K562 (cell line): ENCODE measurements around the gene EVPL. TPM values are rescaled to one million over a fixed set of nuclear protein-coding genes. Genes with fewer than 3 reads are reported as not detected.

Source experiments
- C11orf30 ChIP-seq: fragments of 450-650 bp; IDR thresholded peaks from 2 replicates; pipeline ENCODE4 v1.6.1; 2016; ENCODE audit warnings: low read depth, mild to moderate bottlenecking
- FOXM1 ChIP-seq, 2 experiments: fragments of 450-650 bp in 1 of 2; sonication (generic) in 1 of 2; formaldehyde crosslinking in 1 of 2; IDR thresholded peaks; 2 replicates each; pipeline versions ENCODE4 v1.6.1 to v1.9.0; 2017 to 2022; ENCODE audit warnings: low read depth in 2 of 2, mild to moderate bottlenecking in 2 of 2, missing genetic modification reagents in 1 of 2, moderate library complexity in 1 of 2
- MGA ChIP-seq: fragments of 450-650 bp; IDR thresholded peaks from 2 replicates; pipeline ENCODE4 v1.6.1; 2016; ENCODE audit warnings: mild to moderate bottlenecking, moderate library complexity
- polyA plus RNA-seq, 8 experiments: library from polyadenylated mRNA; depleted of rRNA in 4 of 8; stranded (reverse) in 5 of 8; unstranded in 3 of 8; fragments of >200 nt; fragmentation: Nextera tagmentation in 2 of 8; fragmentation: Illumina TruSeq in 1 of 8; extraction: Ambion mirVana in 2 of 8; extraction: Trizol in 1 of 8; gene quantifications; 2 replicates each; pipeline versions ENCODE4 v1.2.1 to v1.2.3, GENCODE V29; 2011 to 2014; ENCODE audit warnings: inconsistent platforms in 1 of 8, missing spikeins in 1 of 8
- total RNA-seq, 7 experiments: library from RNA; depleted of rRNA in 6 of 7; stranded (reverse); fragments of >200 nt in 6 of 7; fragmentation: Illumina TruSeq in 2 of 7; extraction: Trizol in 2 of 7; gene quantifications; 2 replicates each; pipeline versions ENCODE4 v1.2.1 to v1.2.3, GENCODE V29; 2011 to 2021; ENCODE audit warnings: low replicate concordance in 1 of 7

The EVPL gene
- total and polyA plus RNA-seq, 9 of the 15 experiments (the other 6 are each of a cell fraction or from before 2014, with no cell fraction given) = 0.08 to 0.18 (median 0.16) TPM; not detected in 5

- TF ChIP-seq MGA (no peak), C11orf30 (no peak), FOXM1 (IDR thresholded peaks at IDR 0.05; ENCODE audit: low read depth) (no peak), FOXM1 (CRISPR knock-in tag; IDR thresholded peaks at IDR 0.05; ENCODE audit: low read depth) (no peak)
These were observed 7.6 kb upstream of the EVPL start (continued) for GRCh38 chr17:76034428-76035350.
